Vagina (tissue), 2 donors: ENCODE data around the gene STX4.

ENCODE experiments used
- POLR2A ChIP-seq, 2 donors: fragments of 450-650 bp; IDR thresholded peaks; one replicate each; pipeline ENCODE4 v1.6.1; 2017; ENCODE audit warnings: antibody characterized with exemption in 2 of 2, mild to moderate bottlenecking in 2 of 2, moderate library complexity in 2 of 2
- POLR2AphosphoS5 ChIP-seq, 2 donors: sonication (generic); formaldehyde crosslinking; IDR thresholded peaks; one replicate each; pipeline ENCODE4 v1.9.0; 2017; ENCODE audit warnings: antibody characterized with exemption in 2 of 2, mild to moderate bottlenecking in 2 of 2, low read depth in 1 of 2; ENCODE audit not compliant: insufficient read depth in 1 of 2
- TF ChIP-seq, protein P1 (sequence below), 3 experiments: fragments of 450-650 bp in 2 of 3; fragments of 200-600 bp in 1 of 3; sonication (generic) in 1 of 3; IDR thresholded peaks; one replicate each; pipeline ENCODE4 v1.5.1; 2017 to 2019; ENCODE audit warnings: antibody characterized with exemption in 3 of 3, mild to moderate bottlenecking in 2 of 3, moderate library complexity in 2 of 3

DNA sequence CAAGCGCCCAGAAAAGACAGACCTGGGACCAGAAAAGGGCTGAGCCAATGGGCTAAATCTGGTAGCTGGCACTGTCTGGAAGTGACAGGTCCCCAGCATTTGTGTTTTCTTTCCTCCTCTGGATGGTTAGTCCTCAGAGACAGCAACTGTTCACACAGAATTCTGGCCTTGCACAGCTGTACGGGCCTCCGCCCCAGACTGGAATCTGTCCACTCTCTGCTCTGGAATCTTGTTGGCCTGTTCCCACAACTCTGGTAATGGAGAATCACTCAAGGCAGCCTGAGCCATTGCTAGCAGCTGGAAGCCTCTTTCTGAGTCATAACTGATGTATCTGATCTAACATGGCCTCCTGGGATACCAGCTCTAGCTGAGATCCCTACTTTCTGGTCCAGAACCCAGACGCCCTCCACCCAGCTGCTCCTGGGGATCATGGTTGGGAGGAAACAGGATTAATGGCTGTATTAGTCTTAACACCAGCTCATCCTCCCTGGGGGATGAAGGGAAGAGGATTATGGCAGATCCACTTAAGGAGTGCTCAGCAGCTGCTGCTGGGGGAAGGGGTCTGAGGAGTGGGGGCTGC, 31.6 kb downstream of the STX4 start:
- TF ChIP-seq POLR2AphosphoS5 (IDR thresholded peaks at IDR 0.05; ENCODE audit: insufficient read depth in 1 of 2, low read depth in 1 of 2) (no peak), POLR2A (IDR thresholded peaks at IDR 0.05) (no peak)
- TF ChIP-seq, protein P1, sequence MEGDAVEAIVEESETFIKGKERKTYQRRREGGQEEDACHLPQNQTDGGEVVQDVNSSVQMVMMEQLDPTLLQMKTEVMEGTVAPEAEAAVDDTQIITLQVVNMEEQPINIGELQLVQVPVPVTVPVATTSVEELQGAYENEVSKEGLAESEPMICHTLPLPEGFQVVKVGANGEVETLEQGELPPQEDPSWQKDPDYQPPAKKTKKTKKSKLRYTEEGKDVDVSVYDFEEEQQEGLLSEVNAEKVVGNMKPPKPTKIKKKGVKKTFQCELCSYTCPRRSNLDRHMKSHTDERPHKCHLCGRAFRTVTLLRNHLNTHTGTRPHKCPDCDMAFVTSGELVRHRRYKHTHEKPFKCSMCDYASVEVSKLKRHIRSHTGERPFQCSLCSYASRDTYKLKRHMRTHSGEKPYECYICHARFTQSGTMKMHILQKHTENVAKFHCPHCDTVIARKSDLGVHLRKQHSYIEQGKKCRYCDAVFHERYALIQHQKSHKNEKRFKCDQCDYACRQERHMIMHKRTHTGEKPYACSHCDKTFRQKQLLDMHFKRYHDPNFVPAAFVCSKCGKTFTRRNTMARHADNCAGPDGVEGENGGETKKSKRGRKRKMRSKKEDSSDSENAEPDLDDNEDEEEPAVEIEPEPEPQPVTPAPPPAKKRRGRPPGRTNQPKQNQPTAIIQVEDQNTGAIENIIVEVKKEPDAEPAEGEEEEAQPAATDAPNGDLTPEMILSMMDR (IDR thresholded peaks at IDR 0.05), result no peak
